Smooth muscle cell (in vitro differentiated cells): ENCODE measurements around the gene ZNF316. TPM values are rescaled to one million over a fixed set of nuclear protein-coding genes. Genes with fewer than 3 reads are reported as not detected.

Experiments used
- DNase-seq: peaks from one replicate; lab custom pipeline; 2025; ENCODE audit not compliant: unreplicated experiment; lab: John Stamatoyannopoulos, UW
- H2AFZ ChIP-seq: fragments of 200-600 bp; sonication (generic); 2 replicates; pipeline ENCODE4 v1.6.0; 2016; ENCODE audit warnings: antibody characterized with exemption, low read depth, mild to moderate bottlenecking
- H3F3A ChIP-seq: fragments of 200-600 bp; sonication (generic); 2 replicates; pipeline ENCODE4 v1.6.0; 2017; ENCODE audit warnings: antibody characterized with exemption, low read depth
- H3K27ac ChIP-seq: fragments of 200-600 bp; sonication (generic); 2 replicates; pipeline ENCODE4 v1.5.1; 2016; ENCODE audit warnings: low read depth, mild to moderate bottlenecking
- H3K27me3 ChIP-seq: fragments of 200-600 bp; sonication (generic); 2 replicates; pipeline ENCODE4 v1.6.1; 2016; ENCODE audit warnings: low read depth, mild to moderate bottlenecking
- H3K36me3 ChIP-seq: fragments of 200-600 bp; sonication (generic); 2 replicates; pipeline ENCODE4 v1.5.1; 2016; ENCODE audit warnings: low read depth
- H3K4me1 ChIP-seq: fragments of 200-600 bp; sonication (generic); 2 replicates; pipeline ENCODE4 v1.5.1; 2016; ENCODE audit warnings: low read depth
- H3K4me2 ChIP-seq: fragments of 200-600 bp; sonication (generic); 2 replicates; pipeline ENCODE4 v1.6.0; 2016; ENCODE audit warnings: mild to moderate bottlenecking
- H3K4me3 ChIP-seq: fragments of 200-600 bp; sonication (generic); 2 replicates; pipeline ENCODE4 v1.5.1; 2016; ENCODE audit warnings: mild to moderate bottlenecking
- H3K79me2 ChIP-seq: fragments of 200-600 bp; sonication (generic); 2 replicates; pipeline ENCODE4 v1.6.0; 2016; ENCODE audit warnings: low read depth, mild to moderate bottlenecking
- H3K9ac ChIP-seq: fragments of 200-600 bp; sonication (generic); 2 replicates; pipeline ENCODE4 v1.6.0; 2016; ENCODE audit warnings: low read depth
- H3K9me3 ChIP-seq: fragments of 200-600 bp; sonication (generic); replicated peaks from 2 replicates; pipeline ENCODE4 v1.5.1; 2016; ENCODE audit warnings: low read depth
- H4K20me1 ChIP-seq: fragments of 200-600 bp; sonication (generic); 2 replicates; pipeline ENCODE4 v1.6.0; 2016; ENCODE audit warnings: low read depth
- WGBS: methylation state at CpG from one replicate; pipeline ENCODE4 v1.1.7; 2016; ENCODE audit warnings: low lambda C conversion rate; 5-methylcytosine and 5-hydroxymethylcytosine counted together
- polyA plus RNA-seq: library from polyadenylated mRNA; unstranded; fragments of >200 nt; fragmentation: Nextera tagmentation; extraction: Ambion mirVana; gene quantifications from 2 replicates; pipeline ENCODE4 v1.2.1, GENCODE V29; 2016
- total RNA-seq: library from RNA; depleted of rRNA; stranded (reverse); fragments of >200 nt; gene quantifications from 2 replicates; pipeline ENCODE4 v1.2.3, GENCODE V29; 2014
- TF ChIP-seq, protein P1 (sequence below): fragments of 200-600 bp; sonication (generic); IDR thresholded peaks from 2 replicates; pipeline ENCODE4 v1.5.1; 2017; ENCODE audit warnings: borderline replicate concordance, mild to moderate bottlenecking, antibody characterized with exemption; ENCODE audit not compliant: insufficient read depth, poor library complexity, severe bottlenecking

Gene ZNF316
- total and polyA plus RNA-seq, 2 experiments from 2014 or later: 6.6 to 8.3 TPM

DNA sequence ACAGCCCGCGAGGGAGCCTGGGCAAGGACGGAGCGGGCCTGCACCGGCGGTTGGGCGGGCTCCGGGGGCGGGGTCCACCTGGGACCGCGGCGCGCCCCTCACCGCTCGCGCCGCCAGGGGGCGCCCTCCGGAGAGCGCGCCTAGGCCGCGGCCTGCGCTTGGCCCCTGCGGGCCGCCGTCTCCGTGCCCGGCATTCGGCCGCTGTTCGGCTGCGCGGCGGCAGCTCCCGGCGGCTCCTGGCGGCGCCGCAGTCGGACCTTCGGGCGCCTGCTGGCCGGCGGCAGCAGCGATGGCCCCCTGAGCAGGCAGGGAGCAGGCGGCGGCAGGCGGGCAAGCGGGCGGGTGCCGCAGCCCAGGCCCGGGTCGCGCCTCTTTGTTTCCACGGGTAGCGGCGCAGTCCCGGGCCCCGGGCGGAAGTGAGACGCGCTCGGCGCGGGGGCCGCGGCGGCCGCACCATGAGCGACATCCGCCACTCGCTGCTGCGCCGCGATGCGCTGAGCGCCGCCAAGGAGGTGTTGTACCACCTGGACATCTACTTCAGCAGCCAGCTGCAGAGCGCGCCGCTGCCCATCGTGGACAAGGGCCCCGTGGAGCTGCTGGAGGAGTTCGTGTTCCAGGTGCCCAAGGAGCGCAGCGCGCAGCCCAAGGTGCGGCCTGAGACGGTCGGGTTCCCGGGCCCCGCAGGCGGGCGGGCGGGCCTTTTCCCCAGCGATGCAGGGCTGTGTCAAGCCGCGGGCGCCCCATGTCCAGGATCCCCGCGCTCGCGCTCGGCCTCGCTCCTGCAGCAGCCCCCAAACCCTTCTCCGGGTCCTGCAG is 47.1 kb upstream of the ZNF316 start, which contains the start of gene INTS15:
Gene INTS15, plus strand, starts transcription at position 193 of the 816 bp plus-strand sequence. Its CDS starts 263 bp downstream, at position 456.
- Histone ChIP-seq H3K4me3 (peak within 1 kb of the TSS; percentile 93), H3K79me2 (peaks cover 23% of the 10 kb centered on the region), H3K4me2 (peak within 1 kb of the TSS; percentile 96), H3K27ac (peak within 1 kb of the TSS; percentile 49), H3K27me3 (no peaks in the 10 kb centered on the region), H4K20me1 (peaks cover 5% of the 10 kb centered on the region), H3K9ac (peak within 1 kb of the TSS; percentile 78), H2AFZ (peak within 1 kb of the TSS; percentile 77), H3K4me1 (peaks cover 4% of the 10 kb centered on the region), H3F3A (peaks cover 13% of the 10 kb centered on the region), H3K9me3 (no peaks in the 10 kb centered on the region), H3K36me3 (no peaks in the 10 kb centered on the region)
- DNase-seq: peak; percentile 54
- TF ChIP-seq, protein P1, sequence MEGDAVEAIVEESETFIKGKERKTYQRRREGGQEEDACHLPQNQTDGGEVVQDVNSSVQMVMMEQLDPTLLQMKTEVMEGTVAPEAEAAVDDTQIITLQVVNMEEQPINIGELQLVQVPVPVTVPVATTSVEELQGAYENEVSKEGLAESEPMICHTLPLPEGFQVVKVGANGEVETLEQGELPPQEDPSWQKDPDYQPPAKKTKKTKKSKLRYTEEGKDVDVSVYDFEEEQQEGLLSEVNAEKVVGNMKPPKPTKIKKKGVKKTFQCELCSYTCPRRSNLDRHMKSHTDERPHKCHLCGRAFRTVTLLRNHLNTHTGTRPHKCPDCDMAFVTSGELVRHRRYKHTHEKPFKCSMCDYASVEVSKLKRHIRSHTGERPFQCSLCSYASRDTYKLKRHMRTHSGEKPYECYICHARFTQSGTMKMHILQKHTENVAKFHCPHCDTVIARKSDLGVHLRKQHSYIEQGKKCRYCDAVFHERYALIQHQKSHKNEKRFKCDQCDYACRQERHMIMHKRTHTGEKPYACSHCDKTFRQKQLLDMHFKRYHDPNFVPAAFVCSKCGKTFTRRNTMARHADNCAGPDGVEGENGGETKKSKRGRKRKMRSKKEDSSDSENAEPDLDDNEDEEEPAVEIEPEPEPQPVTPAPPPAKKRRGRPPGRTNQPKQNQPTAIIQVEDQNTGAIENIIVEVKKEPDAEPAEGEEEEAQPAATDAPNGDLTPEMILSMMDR: peak; percentile 60
- 1% methylated on average over 93 of the region's 107 CpGs for WGBS

DNA sequence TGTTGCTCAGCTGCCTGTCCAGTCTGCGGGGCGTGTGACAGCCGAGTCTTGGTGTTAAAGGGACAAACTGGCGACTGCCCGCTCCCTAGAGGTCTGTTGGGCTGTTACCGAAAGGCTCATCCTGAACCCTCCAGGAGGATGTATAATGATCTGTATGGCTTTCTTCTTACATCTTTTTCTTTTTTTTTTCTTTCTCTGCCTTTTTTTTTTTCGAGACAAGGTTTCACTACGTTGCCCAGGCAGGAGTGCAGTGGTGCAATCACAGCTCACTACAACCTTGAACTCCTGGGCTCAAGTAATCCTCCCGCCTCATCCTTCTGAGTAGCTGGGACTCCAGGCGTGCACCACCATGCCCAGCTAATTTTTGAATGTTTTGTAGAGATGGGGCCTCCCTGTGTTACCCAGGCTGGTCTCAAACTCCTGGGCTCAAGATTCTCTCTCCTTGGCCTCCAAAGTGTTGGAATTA is 46.4 kb upstream of the ZNF316 start:
- H3K4me2 ChIP-seq: peak overlapping the region; percentile 96
- H3K27ac ChIP-seq: peak overlapping the region; percentile 49
- WGBS: 17% methylated on average over 10 of the region's 10 CpGs
- no peaks in the 10 kb centered on the region for H3K9me3 ChIP-seq
- peak overlapping the region; percentile 78 for H3K9ac ChIP-seq
- no peak for DNase-seq
- peak overlapping the region; percentile 77 for H2AFZ ChIP-seq
- peaks cover 13% of the 10 kb centered on the region for H3F3A ChIP-seq
- TF ChIP-seq, protein P1: no peak
- no peaks in the 10 kb centered on the region for H3K36me3 ChIP-seq
- H3K4me3 ChIP-seq: peak overlapping the region; percentile 93
- H3K79me2 ChIP-seq: peaks cover 23% of the 10 kb centered on the region
- peaks cover 5% of the 10 kb centered on the region for H4K20me1 ChIP-seq
- H3K27me3 ChIP-seq: no peaks in the 10 kb centered on the region
- H3K4me1 ChIP-seq: peaks cover 4% of the 10 kb centered on the region

DNA sequence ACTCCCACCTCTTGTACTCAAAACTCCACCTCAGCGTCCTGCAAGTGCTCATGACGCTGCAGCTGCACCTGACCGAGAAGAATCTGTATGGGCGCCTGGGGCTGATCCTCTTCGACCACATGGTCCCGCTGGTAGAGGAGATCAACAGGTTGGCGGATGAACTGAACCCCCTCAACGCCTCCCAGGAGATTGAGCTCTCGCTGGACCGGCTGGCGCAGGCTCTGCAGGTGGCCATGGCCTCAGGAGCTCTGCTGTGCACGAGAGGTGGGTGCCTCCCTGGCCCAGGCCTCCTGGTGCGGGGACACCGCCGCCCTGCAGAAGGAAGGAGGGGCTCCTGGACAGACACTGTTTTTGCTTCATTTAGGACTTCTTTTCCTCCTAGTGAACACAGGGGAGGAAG is 37.0 kb upstream of the ZNF316 start:
- Histone ChIP-seq H3K4me2 (no peak overlapping the region), H3K9ac (no peak overlapping the region), H3K27me3 (no peaks in the 10 kb centered on the region), H3K4me1 (no peaks in the 10 kb centered on the region), H3K36me3 (no peaks in the 10 kb centered on the region), H2AFZ (no peak overlapping the region), H4K20me1 (no peaks in the 10 kb centered on the region), H3K79me2 (no peaks in the 10 kb centered on the region), H3K9me3 (no peaks in the 10 kb centered on the region), H3K4me3 (no peak overlapping the region), H3F3A (no peaks in the 10 kb centered on the region), H3K27ac (no peak overlapping the region)
- no peak for DNase-seq
- WGBS: 96% methylated on average over 15 of the region's 15 CpGs
- TF ChIP-seq, protein P1: no peak
